Activated T-cell treated with anti-CD3 and anti-CD28 coated beads, Interleukin-2, amount 50 U/mL, for 24 hours (primary cell): Measurements from ENCODE around the gene ZNF609.
A peak's percentile ranks its signal among the peaks of the same experiment; 100 is the strongest.
"Not testable (repeated sequence)": the region's sequence is repeated elsewhere in the genome, so short reads cannot be mapped to it uniquely, and the experiment has no call there.

Source experiments
- DNase-seq: peaks from one replicate; pipeline ENCODE4 v3.0.0-alpha.2; 2020
- H3K27ac Mint-ChIP-seq: 2 replicates; pipeline ENCODE4 v1.8.0; 2020; ENCODE audit warnings: mild to moderate bottlenecking, mixed read lengths
- H3K27me3 Mint-ChIP-seq: 2 replicates; pipeline ENCODE4 v1.8.0; 2020; ENCODE audit warnings: mixed read lengths
- H3K36me3 Mint-ChIP-seq: 2 replicates; pipeline ENCODE4 v1.8.0; 2020; ENCODE audit warnings: low read depth, mixed read lengths
- H3K4me1 Mint-ChIP-seq: 2 replicates; pipeline ENCODE4 v1.8.0; 2020; ENCODE audit warnings: low read depth, mixed read lengths
- H3K4me3 Mint-ChIP-seq: 2 replicates; pipeline ENCODE4 v1.8.0; 2020; ENCODE audit warnings: mild to moderate bottlenecking, moderate library complexity, mixed read lengths
- H3K9me3 Mint-ChIP-seq: 2 replicates; pipeline ENCODE4 v1.8.0; 2020; ENCODE audit warnings: mixed read lengths

The ZNF609 gene

DNA sequence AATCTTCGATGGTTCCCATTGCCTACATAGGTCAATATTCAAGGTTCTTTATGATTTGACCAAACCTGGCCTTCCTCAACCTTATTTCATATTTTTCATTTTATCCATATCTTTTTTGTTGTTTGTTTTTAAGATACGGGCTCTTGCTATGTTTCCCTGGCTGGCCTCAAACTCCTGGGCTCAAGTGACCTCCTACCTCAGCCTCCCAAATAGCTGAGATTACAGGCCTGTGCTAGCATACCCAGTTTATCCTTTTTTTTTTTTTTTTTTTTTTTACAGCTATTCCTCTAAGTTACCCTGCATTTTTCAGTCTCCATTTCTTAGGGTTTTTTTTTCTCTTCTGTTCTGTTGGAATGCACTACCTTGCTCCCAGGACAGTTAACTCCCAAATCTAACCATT lies 14.5 kb downstream of the ZNF609 start:
- H3K4me1 Mint-ChIP-seq: peaks cover 40% of the 10 kb centered on the region
- H3K27ac Mint-ChIP-seq: no peak overlapping the region
- H3K36me3 Mint-ChIP-seq: peaks cover 46% of the 10 kb centered on the region
- no peak for DNase-seq
- H3K4me3 Mint-ChIP-seq: no peak overlapping the region
- H3K27me3 Mint-ChIP-seq: no peaks in the 10 kb centered on the region
- H3K9me3 Mint-ChIP-seq: no peaks in the 10 kb centered on the region

DNA sequence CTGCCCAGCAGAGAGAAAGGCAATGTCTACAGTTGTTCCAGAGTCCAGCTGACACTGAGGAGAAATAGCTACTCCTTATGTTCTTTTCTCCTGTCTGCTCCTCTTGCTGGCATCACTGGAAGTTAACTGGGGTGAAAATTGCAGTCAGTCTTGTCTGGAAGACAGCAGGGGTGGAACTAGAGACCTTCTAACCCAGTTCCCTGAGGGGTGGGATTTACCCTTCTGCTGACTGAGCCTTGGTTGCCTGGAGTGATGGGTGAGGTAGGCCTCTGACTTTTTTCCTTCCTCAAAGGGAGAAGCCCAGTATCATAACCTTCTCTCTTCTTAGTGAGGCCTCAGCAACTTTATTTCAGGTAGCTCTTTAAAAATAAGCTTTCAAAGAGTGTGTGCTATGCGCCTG lies 16.2 kb downstream of the ZNF609 start:
- no peaks in the 10 kb centered on the region for H3K9me3 Mint-ChIP-seq
- H3K4me3 Mint-ChIP-seq: no peak overlapping the region
- peak overlapping the region; percentile 41 for H3K27ac Mint-ChIP-seq
- peaks cover 38% of the 10 kb centered on the region for H3K36me3 Mint-ChIP-seq
- H3K4me1 Mint-ChIP-seq: peaks cover 42% of the 10 kb centered on the region
- no peaks in the 10 kb centered on the region for H3K27me3 Mint-ChIP-seq
- no peak for DNase-seq

DNA sequence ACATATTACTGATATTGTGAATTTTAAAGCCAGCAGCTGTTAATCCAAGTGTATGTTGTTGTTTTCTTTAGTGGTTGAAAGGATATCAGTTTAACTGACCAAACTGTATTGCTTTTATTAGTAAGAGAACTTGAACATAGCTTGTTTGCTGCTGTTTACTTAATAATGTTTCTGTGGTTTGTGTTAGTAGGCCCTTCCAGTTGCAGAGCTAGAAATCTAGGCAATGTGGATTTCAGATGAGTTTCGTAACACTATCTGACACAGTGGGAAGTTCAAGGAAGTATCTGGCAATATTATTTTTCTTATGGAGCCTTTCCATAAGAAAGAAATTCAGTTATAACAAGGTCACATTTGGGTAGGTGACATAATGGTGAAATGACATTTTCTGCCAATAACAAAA lies 18.5 kb downstream of the ZNF609 start:
- H3K4me1 Mint-ChIP-seq: peaks cover 41% of the 10 kb centered on the region
- H3K27me3 Mint-ChIP-seq: no peaks in the 10 kb centered on the region
- H3K4me3 Mint-ChIP-seq: no peak overlapping the region
- no peaks in the 10 kb centered on the region for H3K9me3 Mint-ChIP-seq
- no peak overlapping the region for H3K27ac Mint-ChIP-seq
- DNase-seq: no peak
- peaks cover 42% of the 10 kb centered on the region for H3K36me3 Mint-ChIP-seq

DNA sequence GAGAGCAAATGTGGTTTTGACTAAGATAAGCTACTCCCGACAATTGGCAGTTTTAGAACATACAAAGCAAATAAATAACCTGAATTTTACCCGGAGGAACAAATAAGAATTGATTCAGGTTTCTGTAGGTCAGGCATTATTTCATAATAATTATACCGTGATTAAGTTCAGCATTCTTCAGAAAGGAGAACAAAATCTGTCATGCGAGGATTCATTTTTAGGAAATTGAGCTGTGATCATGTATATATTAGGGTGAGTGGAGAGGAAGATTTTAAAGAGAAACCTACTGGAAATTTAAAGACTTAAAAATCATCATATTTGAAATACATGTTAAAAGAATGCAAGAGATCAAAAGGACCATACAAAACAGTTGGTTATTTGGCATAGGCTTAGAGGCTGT lies 20.5 kb downstream of the ZNF609 start:
- Mint-ChIP-seq H3K9me3 (no peaks in the 10 kb centered on the region), H3K4me1 (peaks cover 43% of the 10 kb centered on the region), H3K36me3 (peaks cover 47% of the 10 kb centered on the region), H3K27ac (no peak overlapping the region), H3K27me3 (no peaks in the 10 kb centered on the region), H3K4me3 (no peak overlapping the region)
- no peak for DNase-seq

DNA sequence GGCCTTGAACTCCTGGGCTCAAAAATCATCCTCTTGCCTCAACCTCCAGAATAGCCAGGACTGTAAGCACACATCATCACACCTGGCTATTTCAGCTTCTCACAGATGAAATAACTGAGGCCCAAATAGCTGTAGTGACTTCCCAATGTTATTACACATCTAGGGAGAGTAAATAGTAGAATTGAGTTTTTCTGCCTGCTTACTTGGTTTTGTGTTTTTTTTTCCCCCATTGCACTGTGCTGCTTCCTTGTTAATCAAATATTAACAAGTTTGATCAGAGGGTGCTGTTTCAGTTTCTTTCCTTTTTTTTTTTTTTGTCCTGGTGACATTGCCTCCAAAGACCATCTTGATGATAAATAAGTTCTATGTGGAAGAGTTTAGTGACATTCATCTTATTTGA lies 23.4 kb downstream of the ZNF609 start:
- no peaks in the 10 kb centered on the region for H3K27me3 Mint-ChIP-seq
- H3K4me3 Mint-ChIP-seq: no peak overlapping the region
- DNase-seq: no peak
- H3K27ac Mint-ChIP-seq: peak overlapping the region; percentile 49
- H3K36me3 Mint-ChIP-seq: peaks cover 57% of the 10 kb centered on the region
- H3K9me3 Mint-ChIP-seq: no peaks in the 10 kb centered on the region
- H3K4me1 Mint-ChIP-seq: peaks cover 29% of the 10 kb centered on the region

DNA sequence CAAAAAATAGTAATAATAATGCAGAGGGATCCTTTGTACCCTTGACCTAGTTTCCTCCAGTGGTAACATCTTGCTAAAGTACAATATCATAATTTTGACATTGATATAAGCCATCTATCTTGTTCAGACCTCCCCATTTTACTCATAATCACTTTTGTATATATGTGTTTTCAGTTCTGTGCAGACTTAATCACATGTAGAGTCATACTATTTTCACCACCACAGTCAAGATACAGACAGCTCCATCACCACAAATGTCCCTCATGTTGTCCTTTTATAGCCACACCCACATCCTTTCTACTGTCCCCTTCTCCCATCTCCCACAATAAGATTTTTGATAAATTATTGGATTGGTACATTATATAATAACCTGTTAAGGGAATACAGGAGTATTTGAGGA lies 25.4 kb downstream of the ZNF609 start:
- H3K27me3 Mint-ChIP-seq: no peaks in the 10 kb centered on the region
- no peak overlapping the region for H3K4me3 Mint-ChIP-seq
- peaks cover 27% of the 10 kb centered on the region for H3K4me1 Mint-ChIP-seq
- peaks cover 64% of the 10 kb centered on the region for H3K36me3 Mint-ChIP-seq
- H3K9me3 Mint-ChIP-seq: no peaks in the 10 kb centered on the region
- peak overlapping the region; percentile 38 for H3K27ac Mint-ChIP-seq
- no peak for DNase-seq

DNA sequence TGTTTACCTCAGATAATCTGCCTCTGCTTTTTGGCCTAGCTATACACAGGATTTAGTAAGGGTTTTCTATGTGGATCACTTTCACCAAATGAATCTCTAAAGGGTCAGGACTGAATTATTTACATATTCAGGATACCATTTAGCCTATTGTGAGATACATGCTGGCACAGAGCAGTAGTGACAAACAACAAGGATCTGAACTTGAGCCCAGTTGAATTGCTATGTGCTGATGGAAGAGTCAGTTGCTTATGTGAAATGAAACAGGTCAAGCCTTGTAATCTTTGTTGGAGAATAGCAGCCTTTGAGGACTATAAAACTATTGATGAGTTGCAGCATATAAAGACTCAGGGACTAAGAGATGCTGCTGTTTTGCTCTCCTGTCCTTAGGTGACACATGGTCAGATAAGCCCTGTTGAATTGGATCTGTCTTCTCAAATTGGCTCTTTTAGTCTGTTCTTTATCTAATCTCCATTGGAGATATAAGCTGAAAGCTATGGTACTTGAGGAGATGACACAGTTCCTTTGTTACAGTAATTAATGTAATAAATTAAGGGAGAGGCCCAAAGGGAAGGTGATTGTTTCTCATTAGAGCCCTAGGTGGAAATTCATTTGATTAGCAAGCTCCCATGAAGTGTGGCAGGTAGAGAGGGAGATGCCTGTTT lies 30.4 kb downstream of the ZNF609 start:
- H3K36me3 Mint-ChIP-seq: peaks cover 49% of the 10 kb centered on the region
- DNase-seq: no peak
- no peaks in the 10 kb centered on the region for H3K9me3 Mint-ChIP-seq
- H3K27me3 Mint-ChIP-seq: no peaks in the 10 kb centered on the region
- peak overlapping the region; percentile 41 for H3K27ac Mint-ChIP-seq
- peaks cover 41% of the 10 kb centered on the region for H3K4me1 Mint-ChIP-seq
- H3K4me3 Mint-ChIP-seq: no peak overlapping the region

DNA sequence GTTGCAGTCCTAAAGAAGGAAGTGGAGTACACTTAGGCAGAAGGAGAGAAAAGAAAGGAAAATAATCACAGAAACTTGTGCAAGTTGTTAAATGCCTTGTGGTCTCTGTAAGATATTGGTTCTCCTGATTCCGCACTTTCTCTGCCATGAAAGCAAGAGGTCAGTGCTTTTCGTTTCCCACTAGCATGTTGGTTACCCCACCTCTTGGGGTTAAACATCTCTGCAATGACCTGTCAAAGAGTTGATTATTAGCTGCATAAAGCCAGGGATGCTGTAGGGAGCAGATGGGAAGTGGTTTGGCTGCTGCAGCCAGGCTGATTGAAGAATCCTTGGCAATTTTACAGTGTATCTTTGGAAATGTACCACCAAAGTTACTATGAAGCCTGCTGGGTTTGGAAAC lies 33.3 kb downstream of the ZNF609 start:
- Mint-ChIP-seq H3K4me1 (peaks cover 58% of the 10 kb centered on the region), H3K27me3 (no peaks in the 10 kb centered on the region), H3K9me3 (no peaks in the 10 kb centered on the region), H3K27ac (no peak overlapping the region), H3K36me3 (peaks cover 54% of the 10 kb centered on the region), H3K4me3 (no peak overlapping the region)
- DNase-seq: no peak

DNA sequence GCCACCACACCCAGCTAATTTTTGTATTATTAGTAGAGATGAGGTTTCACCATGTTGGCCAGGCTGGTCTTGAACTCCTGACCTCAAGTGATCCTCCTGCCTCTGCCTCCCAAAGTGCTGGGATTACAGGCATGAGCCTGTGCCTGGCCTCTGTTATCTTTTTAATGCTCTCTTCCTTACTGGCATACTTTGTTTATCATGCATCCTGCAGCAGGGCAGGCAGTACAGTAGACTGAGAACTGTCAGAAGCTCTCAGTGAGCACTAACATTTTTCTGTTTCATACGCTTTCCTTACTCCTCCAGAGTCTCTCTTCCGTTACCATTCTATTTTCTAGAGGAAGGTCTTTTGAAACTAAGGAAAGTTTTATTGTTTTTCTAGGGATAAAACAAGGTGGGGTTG lies 35.6 kb downstream of the ZNF609 start:
- not testable (repeated sequence) for H3K9me3 Mint-ChIP-seq, H3K27me3 Mint-ChIP-seq, H3K27ac Mint-ChIP-seq, H3K4me3 Mint-ChIP-seq, DNase-seq
- peaks cover 74% of the 10 kb centered on the region for H3K4me1 Mint-ChIP-seq
- peaks cover 61% of the 10 kb centered on the region for H3K36me3 Mint-ChIP-seq

DNA sequence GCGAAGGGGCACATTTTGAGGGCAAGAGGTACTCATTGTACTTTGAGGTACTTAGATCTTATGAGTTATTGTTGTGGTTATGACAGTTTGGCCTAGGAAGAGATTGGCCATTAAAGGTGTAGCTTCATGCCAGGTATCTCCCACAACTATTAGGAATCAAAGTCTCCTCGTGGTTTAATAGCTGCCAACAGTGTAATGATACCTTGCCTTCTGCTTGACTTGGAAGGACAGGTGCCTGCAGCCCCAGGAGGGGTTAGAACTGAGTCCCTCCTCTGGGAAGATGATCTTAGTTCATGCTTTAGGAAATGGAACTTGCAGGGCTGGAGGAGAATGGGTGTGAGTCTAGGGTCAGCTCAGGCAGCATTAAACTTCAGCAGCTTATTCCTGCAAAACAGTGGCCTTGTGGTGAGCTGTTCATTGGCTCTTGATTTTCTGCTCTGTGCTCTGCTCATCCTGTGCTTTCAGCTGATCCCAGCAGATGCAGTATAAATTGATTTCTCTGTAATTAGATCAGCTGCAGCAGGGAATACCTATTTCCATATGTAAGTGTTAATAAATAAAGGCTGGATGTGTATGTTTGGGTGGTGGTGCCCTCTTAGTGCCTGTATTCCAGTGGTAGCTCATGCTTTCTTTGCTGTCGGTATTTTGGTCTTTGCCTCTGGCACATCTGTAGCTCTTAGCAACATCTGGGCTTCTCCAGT lies 40.5 kb downstream of the ZNF609 start:
- Mint-ChIP-seq H3K36me3 (peaks cover 78% of the 10 kb centered on the region), H3K27ac (peak overlapping the region; percentile 48), H3K4me3 (no peak overlapping the region), H3K9me3 (no peaks in the 10 kb centered on the region), H3K27me3 (no peaks in the 10 kb centered on the region), H3K4me1 (peaks cover 86% of the 10 kb centered on the region)
- no peak for DNase-seq

DNA sequence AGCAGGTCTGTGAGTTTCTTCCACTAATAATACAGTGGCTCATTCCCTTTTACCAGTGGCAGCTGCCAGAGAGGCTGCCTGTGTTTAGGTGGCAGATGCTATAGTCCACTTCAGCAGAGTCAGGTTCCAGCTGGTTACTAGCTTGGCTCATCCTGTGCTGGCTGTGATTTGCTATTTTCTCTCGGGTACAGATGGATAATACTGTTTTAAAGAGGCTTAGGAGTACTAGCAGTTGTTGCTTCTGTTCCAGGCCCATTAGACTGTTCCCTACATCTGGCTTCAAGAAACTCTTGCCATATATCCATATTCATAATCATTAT lies 41.0 kb downstream of the ZNF609 start:
- peaks cover 81% of the 10 kb centered on the region for H3K4me1 Mint-ChIP-seq
- H3K4me3 Mint-ChIP-seq: no peak overlapping the region

DNA sequence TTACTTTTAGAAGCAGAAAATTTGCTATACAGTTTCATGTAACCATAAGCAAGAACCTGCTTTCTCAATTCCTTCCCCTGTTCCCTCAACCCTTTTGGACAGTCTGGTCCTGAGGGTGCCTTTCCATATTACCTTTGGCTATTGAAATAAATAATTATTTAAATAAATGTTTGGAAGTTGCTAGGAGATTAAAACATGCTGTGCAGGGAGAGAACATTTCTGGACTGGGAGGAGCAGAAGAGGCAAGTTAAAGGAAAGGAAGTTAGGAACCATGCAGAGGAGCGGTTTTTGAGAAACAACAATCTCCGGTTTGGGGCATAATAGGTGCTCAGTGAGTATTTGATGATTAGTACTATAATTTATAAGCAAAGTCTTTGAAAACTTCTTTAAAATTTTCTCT lies 41.8 kb downstream of the ZNF609 start:
- no peaks in the 10 kb centered on the region for H3K27me3 Mint-ChIP-seq
- H3K4me3 Mint-ChIP-seq: peak overlapping the region; percentile 9
- DNase-seq: no peak
- H3K36me3 Mint-ChIP-seq: peaks cover 71% of the 10 kb centered on the region
- H3K27ac Mint-ChIP-seq: peak overlapping the region; percentile 77
- peaks cover 80% of the 10 kb centered on the region for H3K4me1 Mint-ChIP-seq
- H3K9me3 Mint-ChIP-seq: no peaks in the 10 kb centered on the region

More for the DNA sequence above, 41.0 kb downstream of the ZNF609 start:
- Mint-ChIP-seq H3K27me3 (no peaks in the 10 kb centered on the region), H3K9me3 (no peaks in the 10 kb centered on the region), H3K27ac (peak overlapping the region; percentile 39), H3K36me3 (peaks cover 73% of the 10 kb centered on the region)
- no peak for DNase-seq

DNA sequence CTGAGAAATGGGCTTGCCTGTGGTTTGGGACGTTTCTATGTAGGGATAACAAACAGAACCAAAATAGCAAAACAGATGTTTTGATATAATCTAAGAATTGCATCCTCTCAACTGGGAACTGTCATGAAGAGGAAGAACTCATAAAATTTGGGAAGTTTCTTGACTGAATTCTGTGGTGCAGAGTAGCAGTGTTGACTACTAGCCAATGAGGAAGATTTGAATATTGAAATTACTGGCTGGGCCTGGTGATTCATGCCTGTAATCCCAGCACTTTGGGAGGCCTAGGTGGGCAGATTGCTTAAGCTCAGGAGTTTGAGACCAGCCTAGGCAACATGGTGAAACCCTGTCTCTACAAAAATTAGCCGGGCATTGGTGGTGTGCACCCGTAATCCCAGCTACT lies 42.2 kb downstream of the ZNF609 start:
- Mint-ChIP-seq H3K4me1 (peaks cover 82% of the 10 kb centered on the region), H3K27ac (peak overlapping the region; percentile 77), H3K36me3 (peaks cover 72% of the 10 kb centered on the region), H3K9me3 (no peaks in the 10 kb centered on the region), H3K4me3 (peak overlapping the region; percentile 9), H3K27me3 (no peaks in the 10 kb centered on the region)
- no peak for DNase-seq

DNA sequence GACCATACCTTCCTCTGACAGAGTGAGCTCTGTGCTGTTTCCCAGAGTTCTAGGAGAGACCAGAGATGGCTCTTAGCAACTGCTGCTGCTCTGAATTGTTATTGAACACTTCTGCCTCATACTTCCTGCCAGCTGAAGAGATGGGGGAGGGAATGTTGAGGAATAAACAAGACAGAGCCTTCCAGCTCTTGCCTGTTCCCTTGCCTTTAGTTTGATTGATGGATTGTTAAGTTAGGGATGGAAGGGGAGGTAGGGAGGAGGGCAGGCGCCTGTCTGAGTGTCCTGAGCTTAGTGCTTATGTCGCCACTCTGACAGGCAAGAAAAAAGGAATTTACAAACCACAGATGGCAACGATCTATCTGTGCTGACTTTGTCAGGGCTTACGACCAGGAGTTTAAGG lies 42.8 kb downstream of the ZNF609 start:
- DNase-seq: no peak
- H3K4me3 Mint-ChIP-seq: peak overlapping the region; percentile 21
- H3K27ac Mint-ChIP-seq: peak overlapping the region; percentile 77
- H3K27me3 Mint-ChIP-seq: no peaks in the 10 kb centered on the region
- H3K36me3 Mint-ChIP-seq: peaks cover 75% of the 10 kb centered on the region
- H3K9me3 Mint-ChIP-seq: no peaks in the 10 kb centered on the region
- peaks cover 86% of the 10 kb centered on the region for H3K4me1 Mint-ChIP-seq

DNA sequence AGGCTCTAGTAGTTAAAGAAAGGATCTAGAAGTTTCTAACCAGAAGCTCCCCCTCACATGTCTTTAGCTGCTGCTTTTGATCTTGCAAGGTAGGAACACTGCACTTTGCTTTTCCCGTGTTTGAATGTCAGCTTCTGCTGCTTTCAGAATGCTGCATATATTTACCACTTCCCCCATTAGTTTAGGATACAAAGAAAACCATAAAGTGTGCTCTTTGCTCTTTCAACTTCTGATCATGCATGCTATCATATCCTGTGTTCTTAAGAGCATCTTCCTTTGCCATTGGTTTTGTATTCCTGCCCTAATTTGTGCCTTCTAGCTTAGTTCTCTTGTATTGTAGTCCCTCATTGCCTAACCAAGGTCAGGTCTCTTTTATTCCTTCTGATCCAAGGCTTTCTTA lies 43.3 kb downstream of the ZNF609 start:
- Mint-ChIP-seq H3K4me3 (peak overlapping the region; percentile 21), H3K27me3 (no peaks in the 10 kb centered on the region), H3K36me3 (peaks cover 72% of the 10 kb centered on the region), H3K4me1 (peaks cover 84% of the 10 kb centered on the region), H3K27ac (peak overlapping the region; percentile 77), H3K9me3 (no peaks in the 10 kb centered on the region)
- DNase-seq: no peak
